GM19372 (cell line): ENCODE data around the gene ITGBL1.

Experiments
- ATAC-seq: cut with Tn5 transposase; IDR thresholded peaks from one replicate; pipeline ENCODE4 v1.9.1; 2021; ENCODE audit warnings: mild to moderate bottlenecking, low read depth, moderate library complexity; ENCODE audit not compliant: unreplicated experiment

The ITGBL1 gene

GRCh38 chr13:101449790-101450748 lies 2.4 kb upstream of the ITGBL1 start:
- no peak for ATAC-seq

GRCh38 chr13:101450749-101451130 lies 1.7 kb upstream of the ITGBL1 start:
- no peak for ATAC-seq

- no peak for ATAC-seq
These were observed 834 bp upstream of the ITGBL1 start for GRCh38 chr13:101451641-101452040.

DNA sequence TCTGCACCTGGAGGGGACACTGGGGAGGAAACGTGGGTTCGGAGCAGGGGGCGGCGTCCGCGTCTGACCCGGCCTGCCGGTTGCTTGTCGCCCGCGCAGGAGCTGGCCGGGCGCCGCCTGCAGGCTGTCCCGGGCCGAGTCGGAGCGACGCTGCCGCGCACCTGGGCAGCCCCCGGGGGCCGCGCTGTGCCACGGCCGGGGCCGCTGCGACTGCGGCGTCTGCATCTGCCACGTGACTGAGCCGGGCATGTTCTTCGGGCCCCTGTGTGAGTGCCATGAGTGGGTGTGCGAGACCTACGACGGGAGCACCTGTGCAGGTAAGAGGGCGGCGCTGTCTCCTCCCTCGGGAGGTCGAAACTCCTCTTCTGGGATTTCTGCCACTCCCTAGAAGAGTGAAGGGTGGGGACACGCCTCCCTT lies 1.3 kb downstream of the ITGBL1 start:
- peak; percentile 47 for ATAC-seq

DNA sequence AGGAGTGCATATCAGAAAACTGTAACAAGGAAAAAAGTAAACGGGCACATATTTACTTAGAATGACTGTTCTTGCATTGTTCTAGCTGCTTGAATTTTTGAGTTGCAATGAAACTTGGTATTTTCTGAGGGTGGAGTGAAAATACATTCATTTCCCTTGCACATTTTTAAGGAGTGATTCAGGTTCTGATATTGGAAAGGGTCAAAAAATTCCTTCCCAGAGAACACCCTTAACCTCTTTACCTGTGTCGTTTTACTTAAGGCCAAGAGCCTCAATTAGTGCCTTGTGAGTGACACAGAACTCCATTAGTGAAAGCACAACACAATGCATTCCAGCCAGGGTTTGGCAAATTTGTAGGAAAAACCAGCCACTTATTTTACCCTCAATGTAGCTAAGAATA lies 2.3 kb downstream of the ITGBL1 start:
- no peak for ATAC-seq

- no peak for ATAC-seq
These were observed 3.4 kb downstream of the ITGBL1 start for GRCh38 chr13:101455863-101456262.

- no peak for ATAC-seq
These were observed 4.7 kb downstream of the ITGBL1 start for GRCh38 chr13:101457176-101457575.

GRCh38 chr13:101465877-101466276 lies 13.4 kb downstream of the ITGBL1 start:
- no peak for ATAC-seq

DNA sequence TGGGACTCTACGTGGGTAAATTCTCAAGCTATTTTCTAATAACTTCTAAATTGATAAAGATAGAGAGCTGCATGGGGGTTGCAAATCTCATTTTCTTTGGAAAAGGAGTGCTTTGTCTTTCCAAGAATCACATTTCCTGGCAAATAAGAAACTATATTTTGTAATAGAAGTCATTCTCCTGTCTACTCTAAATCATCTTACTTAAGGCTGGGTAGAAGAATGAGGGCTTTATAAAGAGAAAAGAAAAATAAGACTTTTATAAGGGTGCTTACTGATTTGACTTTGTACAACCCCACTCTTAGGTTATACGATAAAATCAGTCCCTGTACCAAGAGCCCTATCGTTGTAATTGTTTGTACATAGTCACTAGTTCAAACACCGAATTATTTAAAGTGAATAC lies 14.9 kb downstream of the ITGBL1 start:
- ATAC-seq: no peak

- no peak for ATAC-seq
These were observed 21.0 kb downstream of the ITGBL1 start for GRCh38 chr13:101473458-101473857.

- ATAC-seq: no peak
These were observed 22.0 kb downstream of the ITGBL1 start for GRCh38 chr13:101474419-101474957.

- no peak for ATAC-seq
These were observed 23.1 kb downstream of the ITGBL1 start for GRCh38 chr13:101475536-101475935.

- no peak for ATAC-seq
These were observed 28.9 kb downstream of the ITGBL1 start for GRCh38 chr13:101481421-101481820.

- no peak for ATAC-seq
These were observed 34.4 kb downstream of the ITGBL1 start for GRCh38 chr13:101486708-101487437.

GRCh38 chr13:101487438-101487830 lies 35.0 kb downstream of the ITGBL1 start:
- no peak for ATAC-seq

DNA sequence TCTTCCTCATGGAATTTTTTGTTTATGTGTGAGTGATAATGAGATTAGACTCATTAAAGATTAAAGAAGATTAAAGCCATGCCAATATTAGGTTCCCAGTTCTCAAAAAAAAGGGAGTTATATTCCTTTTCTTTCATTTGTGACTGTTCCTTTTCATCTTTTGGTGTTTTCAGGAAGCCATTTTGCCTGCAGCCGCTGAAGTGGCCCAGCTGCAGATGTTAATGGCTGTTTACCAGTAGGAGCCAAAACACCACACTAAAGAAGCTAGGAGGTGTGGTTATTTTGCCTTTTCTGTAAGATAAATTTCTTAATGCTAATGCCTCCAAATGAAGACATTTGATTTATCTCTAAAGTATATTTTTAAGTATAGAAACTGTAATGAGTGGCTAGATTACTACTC lies 36.3 kb downstream of the ITGBL1 start:
- no peak for ATAC-seq

DNA sequence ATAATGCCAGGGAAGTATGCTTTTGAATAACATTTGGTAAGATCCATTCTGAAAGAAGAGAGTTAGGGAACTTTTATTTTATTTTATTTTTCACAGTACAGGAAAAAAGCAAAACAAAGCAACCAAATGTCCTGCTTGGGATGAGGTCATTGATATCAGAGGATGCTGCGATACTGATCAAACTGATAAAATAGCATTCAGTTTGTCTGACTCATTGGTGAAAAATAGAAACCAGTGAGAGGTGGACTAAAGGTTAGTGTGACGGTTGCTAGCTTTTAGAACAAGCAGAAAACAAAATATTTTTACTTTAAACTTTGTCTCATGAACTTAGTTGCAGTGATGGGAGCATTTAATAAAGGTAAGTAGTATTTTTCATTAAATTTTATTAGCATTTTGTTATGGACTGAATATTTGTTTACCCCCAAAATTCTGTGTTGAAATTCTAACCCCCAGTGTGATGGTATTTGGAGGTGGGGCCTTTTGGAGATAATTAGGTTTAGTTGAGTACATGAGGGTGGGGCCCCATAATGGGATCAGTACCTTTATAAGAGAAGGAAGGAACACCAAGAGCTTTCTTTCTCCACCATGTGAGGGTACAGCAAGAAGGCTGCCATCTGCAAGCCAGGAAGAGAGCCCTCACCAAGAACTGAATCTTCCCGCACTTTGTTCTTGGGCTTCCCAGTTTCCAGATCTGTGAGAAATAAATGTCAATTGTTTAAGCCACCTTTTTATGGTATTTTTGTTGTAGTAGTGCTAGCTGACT lies 37.3 kb downstream of the ITGBL1 start:
- no peak for ATAC-seq

GRCh38 chr13:101490406-101491015 lies 38.0 kb downstream of the ITGBL1 start:
- no peak for ATAC-seq

DNA sequence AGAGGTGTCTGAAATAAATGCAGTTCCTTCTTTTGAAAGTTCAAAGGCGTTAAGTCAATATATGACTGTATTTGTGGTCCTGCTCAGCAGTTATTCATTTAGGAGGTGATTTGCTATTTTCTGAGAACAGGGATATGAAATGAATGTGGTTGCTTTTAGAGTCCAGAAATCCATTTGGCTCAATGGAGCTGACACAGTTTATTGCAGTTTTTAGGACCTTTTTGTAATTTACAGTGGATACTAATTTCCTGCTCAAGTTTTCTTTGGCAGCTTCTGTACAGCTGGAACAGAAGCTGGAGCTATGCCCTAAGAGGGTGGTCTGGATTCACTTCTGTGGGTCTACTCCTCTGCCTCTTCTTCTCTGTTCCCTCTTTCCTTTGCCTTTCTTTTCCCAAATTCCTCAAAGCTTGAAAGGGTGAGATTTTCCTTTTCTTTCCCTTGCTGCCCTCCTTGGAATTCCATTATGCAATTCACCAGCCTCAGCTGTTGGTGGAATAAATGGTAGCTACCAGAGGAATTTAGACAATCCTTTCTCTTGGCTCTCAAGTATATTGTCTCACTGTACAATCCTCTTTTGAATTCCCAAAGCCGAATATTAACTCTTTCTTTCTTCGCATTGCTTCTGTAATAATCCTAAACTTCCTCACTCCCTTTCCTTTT lies 39.9 kb downstream of the ITGBL1 start:
- no peak for ATAC-seq

- no peak for ATAC-seq
These were observed 41.1 kb downstream of the ITGBL1 start for GRCh38 chr13:101493541-101493940.
